Stimulated activated CD4-positive, alpha-beta T cell treated with anti-CD3 and anti-CD28 coated beads, Interleukin-12 subunit alpha, Interleukin-12 subunit beta, amount 100 ng/mL, for 4 hours (primary cell): ENCODE data around the gene PARD3B.

Experiments used
- DNase-seq: peaks from one replicate; pipeline ENCODE4 v3.0.0-alpha.2; 2020

Gene PARD3B

DNA sequence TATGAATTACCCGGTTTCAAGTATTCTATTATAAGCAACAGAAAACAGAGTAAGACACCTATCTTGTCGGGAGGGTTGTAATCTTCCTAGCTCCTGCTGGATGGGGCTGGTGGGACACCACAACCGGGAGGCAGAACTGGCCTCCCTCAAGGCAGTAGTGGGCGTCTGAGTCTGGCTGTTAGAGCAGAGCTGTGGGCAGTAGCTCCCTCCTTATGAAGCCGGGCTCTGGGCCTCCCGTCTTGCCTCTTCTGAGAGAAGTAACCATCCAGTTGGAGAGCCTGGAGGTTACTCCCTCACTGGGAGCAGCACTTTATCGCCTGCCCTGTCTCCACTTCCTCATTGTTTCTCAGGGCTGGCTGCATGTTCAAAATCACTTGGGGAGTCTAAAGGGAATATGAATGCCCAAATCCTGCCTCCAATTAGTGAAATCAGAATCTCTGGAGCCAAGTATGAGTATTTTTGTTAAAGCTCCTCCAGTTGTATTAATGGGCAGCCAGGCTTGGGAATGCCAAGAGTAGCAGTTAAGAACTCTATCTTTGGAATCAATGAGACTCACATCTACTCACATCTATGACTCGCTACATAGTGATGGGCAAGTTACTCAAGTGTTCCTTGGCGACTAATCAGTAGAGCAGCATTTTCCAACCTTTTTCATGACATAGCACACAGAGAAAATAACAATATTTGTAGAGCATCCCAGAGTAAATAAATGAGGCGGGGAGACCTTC lies 1109.8 kb downstream of the PARD3B start:
- DNase-seq: no peak

DNA sequence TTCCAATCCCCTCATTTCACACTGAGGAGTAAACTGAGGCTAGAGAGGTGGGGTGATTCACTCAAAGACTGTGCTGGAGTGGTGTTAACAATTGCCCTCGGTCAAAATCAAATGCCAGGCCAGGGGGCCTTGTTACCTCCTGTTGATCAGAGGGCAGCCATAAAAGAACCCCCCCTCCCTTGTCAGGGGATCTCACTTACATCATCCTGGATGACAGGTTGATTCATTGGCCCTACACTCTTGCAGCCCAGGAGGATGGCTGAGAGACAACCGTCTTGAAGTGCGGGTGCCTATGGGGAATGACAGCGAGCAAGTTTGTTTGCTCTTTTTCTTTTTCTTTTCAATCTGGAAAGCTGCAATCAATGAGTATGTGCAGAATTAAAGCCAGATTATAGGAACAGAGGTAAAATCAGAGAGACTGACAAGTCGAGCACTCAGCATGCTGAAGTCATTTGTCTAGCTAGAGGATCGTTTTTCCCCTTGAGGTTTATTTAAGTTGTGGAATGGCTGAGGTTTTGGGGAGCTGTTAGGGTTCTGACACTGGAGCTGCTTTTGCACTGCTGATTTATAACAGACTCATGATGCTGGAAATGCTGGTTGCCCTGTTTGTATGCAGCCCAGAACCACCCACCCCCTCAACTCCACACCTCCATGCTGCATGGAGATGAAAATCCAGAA lies 1110.6 kb downstream of the PARD3B start:
- no peak for DNase-seq

DNA sequence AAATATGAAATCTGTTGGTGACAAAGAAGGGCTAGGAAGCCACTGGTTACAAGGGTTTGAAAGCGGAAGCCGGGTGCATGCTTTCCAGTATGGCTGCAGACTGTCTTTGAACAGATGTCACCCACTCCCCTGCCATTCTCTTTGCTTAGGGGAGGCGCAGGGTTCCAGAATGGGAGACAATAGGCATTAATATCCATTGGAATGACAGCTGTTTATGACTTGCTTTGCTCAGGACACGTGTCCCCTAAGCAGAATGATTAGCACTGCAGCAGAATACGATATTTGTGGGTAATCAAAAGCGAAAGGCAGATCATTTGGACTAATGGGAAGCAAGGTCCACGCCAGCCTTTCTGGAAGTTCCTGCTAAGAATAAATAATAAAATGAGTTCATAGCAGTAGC lies 1111.2 kb downstream of the PARD3B start:
- no peak for DNase-seq

DNA sequence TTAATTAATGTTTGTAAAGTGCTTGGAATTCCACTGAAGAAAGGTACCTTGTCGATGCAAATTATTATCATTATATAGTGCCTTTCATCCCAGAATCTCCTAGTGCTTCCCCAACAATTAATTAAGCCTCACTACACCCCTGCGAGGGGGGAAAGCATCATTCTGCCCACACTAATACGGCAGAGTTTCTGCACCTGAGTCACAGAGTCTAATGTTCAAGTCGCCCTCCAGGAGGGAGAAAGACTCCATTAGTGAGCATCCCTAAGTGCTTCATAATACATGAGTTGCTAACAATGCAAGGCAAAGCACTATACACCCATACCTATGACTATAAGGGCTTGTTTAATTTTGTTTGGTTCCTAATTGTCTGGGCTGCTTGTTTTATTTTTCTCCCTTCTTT lies 1111.7 kb downstream of the PARD3B start:
- no peak for DNase-seq

DNA sequence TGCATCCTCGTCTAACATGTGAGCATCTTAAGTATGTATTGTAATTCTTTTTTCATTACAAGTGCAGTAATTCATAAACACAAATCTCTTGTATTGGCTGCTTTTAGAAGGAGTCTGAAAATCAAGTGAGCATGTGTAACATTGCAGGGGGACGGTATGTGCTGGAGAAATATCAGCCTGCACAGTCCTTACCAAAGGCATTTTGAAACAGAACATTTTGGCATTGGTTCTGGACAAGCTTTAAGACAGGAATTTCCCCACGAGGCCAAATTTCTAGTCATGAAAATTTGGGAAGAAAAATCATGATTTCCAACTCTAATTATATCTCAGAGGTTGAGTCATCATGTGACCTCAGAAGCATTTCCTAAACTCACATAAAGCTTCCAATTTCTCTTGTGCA lies 1112.3 kb downstream of the PARD3B start:
- no peak for DNase-seq

DNA sequence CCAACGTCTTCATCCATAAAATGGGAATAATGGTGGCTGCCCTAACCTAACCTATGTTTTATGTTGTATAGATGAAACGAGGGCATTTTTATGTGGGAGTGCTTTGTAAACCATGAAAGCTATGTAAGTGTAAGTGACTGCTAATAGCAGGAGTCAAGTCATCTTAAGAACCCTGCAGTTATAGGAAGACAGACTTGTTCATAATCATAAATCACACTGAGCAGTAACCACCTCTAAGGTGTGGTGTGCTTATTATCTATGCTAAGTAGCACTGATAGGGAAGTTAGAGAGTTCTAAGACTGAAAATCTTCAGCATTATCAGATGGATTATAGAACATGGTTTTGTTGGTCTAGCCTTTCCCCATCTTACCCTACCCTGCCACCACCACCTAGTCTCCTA lies 1112.8 kb downstream of the PARD3B start:
- no peak for DNase-seq

DNA sequence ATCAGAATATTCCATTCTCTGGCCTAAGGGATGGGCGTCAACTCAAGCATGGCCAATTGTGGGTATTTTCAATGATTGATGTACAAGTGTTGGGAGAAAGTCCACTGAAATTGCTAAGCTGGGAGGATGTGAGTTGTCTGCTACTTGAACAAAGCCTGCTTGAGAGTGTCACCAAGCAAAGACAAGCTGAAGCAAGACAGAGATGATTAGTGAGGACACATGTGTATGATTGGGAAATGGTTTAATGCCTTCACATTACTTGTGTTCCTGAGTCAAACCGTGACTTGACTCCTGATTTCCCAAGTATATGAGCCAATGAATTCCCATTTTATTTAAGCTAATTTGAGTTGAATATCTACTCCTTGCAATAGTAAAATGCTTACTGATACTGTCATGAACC lies 1113.3 kb downstream of the PARD3B start:
- DNase-seq: no peak

DNA sequence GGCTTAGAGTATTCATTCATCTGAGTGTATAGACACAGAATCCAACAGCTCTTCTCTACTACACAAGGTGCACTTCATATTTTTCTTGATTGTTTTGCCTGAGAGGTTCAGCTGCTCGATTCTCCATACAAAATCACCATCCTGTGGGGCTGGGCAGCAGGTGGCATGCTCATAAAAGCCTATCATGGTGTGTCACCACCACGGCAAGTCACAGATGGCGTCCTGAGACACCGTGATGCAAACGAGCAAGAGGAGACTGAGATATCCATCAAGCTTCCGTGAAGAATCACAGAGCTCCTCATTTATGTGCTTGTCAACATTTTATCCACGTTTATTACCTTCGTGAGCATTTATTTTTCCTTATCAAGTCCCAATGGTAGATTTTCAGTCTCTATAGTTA lies 1114.6 kb downstream of the PARD3B start:
- DNase-seq: no peak

DNA sequence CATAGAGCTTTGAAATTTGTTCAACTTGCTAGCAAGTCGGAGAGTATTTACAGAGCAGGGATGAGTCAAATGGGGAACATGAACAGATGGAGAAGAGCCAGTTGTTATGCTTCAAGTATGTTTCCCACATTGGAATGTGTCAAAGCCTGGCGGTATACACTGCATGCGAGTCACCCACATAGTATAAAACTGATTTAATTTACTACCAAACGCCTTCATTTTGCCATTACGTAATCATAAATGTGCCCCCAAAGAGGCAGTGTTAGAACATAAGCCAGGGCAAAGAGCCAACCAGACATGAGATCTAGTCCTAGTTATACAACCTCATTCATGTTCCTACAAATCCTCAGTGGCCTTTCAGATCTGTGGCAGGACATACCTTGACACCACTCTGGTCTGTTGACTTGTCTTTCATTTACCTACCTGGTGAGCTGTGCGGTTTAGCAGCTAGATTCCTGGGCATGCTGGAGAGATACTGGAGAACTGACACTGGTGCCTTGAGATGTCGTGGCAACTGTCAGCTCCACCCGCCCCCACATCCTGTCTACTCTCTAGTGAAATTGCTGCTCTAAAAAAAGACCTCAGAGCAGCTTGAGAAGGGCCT lies 1115.3 kb downstream of the PARD3B start:
- DNase-seq: no peak

DNA sequence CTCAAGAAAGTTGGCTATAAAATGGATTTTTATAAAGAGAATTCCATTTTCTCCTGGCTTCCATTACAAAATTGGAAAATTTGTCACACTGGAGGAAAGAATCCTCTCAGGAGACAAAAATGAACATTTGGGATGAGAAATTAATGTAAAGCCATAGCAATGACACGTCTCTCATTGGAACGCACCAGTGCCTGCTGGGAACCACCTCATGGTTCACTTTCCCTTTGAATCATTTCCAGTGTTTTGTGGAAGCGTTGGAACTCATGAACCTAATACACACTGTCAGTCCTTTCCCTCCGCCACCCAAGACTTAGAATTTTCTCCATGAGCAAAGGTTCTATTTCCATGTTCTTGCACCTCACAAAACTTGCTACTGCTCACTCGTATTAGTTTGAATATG lies 1116.0 kb downstream of the PARD3B start:
- DNase-seq: no peak

DNA sequence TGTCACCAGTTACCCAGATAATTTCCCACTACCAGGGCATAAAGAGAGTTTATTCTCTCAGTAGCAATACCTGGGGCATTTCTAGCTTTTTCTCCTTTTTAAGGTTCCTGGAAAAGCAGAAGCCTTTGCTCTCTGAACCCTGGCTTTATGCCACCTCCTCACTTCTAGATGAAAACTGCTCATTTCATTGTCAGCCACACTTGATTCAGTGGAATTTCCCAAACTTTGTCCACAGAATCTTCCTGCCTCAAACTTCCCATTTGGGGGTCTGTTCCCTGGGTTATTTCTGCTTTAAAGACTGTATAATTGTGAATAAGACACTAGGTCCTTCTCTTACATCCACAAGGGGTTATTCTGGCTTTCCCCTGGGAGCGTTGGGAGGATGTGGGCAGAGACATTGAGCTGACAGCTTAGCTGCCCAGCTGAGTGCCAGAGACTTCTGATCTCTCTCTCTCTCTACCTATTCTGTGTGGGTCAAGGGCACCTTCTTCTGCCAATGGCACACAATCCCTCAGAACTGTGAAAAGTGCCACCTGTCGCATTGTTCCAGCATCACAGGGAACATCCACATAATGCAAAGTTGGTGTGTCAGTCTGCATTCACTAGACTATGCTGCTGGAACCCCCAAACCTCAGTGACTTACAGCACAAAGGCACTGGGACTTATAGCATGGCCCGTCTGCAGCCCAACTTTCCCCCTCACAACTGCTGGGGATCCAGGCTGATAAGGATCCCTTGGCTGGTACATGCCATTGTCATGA lies 1117.1 kb downstream of the PARD3B start:
- DNase-seq: no peak

DNA sequence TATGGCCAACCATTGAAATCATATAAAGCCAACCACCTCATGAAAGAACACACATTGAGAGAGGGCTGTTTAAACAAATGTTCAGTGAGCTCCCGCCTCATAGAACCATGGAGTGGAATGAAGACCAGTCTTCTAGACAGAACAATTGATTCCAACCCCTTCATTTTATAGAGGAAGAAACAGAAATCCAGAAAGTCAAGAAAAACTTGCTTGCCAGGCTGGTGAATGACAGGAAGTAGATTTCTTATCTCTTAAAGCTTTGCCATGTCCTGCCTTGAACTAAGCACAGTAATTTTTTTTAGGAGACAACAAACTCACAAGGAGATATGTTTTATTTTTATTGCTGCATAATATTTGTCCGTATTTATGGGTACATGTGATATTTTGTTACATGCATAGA lies 1120.5 kb downstream of the PARD3B start:
- no peak for DNase-seq
